ENCODE data around the gene TAX1BP3.

Gene TAX1BP3

DNA sequence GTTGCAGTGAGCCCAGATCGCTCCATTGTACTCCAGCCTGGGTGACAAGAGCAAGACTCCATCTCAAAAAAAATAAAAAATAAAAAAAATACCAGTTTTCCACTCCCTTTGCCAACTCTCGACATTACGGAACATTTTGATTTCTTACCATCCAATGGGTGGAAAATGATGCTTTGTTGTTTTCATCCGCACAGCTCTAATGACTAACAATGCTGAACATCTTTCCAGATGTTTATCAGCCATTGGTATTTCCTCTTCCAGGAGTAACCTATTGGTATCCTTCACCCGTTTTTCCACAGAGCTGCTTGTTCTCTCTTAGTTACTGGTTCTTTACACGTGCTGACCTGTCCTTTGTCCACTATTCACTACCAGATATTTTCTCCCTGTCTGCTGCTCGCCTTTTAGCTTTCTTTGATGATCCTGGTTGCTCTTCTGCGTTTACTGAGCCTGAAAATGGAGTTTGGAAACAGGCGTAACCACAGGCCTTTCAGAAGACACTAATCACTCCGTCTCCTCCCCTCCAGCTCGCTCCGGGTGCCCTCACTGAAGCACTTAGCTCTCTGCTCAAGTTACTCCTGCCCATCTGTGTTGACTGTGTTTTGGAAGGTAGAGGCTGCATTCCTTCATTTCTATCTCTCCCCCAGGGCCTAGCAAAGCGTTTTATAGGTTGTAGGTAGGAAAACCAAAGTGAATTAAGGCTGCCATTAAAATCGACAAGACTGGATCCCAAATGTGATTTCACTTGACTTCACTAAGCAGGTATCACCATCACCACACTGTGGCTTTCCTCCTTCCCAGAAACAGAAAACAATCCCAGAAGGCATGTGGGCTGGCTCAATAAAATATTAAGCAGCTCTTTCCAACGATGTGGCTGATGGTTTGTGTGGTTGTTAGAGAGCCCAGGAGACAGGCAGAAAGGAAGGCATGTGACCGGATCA lies 41.3 kb downstream of the TAX1BP3 start:
- no peak for DNase-seq (ENCODE audit: low spot score)

DNA sequence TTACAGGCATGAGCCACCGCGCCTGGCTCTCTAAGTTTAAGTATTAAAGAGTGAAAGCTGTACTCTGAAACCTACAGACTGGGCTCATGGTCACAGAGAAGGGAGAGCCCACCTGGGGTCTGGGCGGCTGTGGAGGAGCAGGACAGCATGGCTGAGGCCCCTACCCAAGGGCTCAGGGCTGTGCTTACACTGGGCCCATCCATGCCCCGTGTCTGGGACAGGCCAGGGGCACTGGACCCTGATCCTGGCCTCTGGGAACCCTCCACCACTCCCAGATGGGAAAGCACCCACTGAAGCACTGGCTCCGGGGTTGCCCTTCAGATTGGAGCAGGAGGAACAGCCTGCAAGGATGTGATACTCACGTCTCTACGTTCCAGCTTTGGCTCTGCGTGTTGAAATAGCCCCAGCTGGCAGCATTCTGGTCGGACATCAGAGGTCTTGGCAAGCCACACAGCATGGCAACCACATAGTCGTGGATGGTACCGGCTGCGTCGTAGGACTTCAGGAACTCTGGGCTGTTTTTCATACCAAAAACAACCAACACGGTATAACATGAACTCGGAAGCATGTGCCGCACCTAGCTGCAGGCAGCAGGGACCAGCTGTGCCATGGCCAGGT lies 45.3 kb downstream of the TAX1BP3 start:
- no peak for DNase-seq (ENCODE audit: low spot score)

DNA sequence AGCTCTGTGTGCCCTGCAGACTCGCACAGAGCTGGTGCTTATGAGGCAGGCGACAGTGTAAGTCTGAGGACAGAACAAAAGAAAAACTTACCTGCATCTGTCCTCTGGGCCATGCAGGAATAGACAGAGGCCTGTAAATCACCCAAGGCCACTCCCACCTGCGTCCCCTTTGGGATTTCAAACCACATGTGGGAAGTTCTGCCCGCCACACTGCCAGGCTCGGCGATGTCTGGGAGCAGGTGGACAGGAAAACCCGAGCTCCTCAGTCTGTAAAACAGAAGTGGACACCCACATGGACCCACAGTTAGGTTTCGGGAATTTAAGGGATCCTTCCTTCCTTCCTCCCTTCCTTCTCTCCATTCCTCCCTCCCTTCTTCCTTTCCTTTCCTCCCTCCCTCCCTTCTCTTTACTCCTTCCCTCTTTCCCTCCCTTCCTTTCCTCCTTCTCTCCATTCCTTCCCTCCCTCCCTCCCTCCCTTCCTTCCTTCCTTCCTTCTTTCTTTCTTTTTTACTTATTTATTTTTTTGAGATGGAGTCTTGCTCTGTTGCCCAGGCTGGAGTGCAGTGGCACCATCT lies 47.1 kb downstream of the TAX1BP3 start:
- no peak for DNase-seq (ENCODE audit: low spot score)

DNA sequence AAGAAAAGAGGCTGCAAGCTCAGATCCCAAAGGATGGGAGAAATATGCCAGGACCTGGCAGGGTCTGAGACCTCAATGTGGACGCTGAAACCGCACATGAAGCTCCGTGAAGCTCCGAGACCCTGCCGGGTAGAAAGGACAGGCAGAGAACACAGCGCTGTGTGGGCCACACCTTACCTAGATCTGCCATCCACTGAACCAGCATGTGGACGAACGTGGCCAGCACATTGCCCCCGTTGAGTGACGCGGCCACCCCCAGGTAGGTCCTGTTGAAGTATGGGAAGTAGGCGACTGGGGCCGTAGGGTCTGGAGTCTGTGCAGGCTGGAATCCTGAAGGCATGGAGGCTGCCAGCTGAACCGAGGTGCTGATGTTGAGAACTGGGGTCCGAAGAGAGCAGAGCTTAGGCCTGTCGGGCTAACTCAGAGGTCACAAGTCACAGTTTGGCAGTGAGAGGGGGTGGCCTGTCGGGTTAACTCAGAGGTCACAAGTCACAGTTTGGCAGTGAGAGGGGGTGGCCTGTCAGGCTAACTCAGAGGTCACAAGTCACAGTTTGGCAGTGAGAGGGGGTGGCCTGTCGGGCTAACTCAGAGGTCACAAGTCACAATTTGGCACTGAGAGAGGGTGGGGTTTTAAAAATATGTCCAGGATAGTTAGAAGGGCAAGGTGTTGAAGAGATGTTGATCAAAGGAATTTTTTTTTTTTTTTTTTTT lies 53.1 kb downstream of the TAX1BP3 start:
- no peak for DNase-seq (ENCODE audit: low spot score)

DNA sequence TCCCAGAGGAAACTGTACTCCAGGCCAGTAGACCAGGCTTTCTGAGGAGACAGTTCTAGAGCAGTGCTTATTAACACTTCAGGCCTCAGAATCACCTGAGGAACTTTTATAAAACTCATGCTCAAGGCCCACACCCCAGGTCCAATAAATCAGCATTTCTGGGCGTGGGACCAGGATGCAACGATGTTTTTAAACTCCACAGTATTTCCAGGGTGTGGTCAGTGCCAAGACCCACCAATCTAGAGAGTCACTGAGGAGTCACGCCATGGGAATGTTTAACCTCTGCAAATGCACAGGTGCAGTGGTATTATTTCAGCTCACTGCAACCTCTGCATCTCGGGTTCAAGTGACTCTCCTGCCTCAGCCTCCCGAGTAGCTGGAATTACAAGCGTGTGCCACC lies 55.3 kb downstream of the TAX1BP3 start:
- no peak for DNase-seq (ENCODE audit: low spot score)
